GM12878 (cell line): ENCODE measurements around the gene BMI1. TPM values are rescaled to one million over a fixed set of nuclear protein-coding genes. Genes with fewer than 3 reads are reported as not detected.
A peak's percentile ranks its signal among the peaks of the same experiment; 100 is the strongest.

ENCODE experiments used
- polyA plus RNA-seq, 11 experiments: library from polyadenylated mRNA; depleted of rRNA in 4 of 11; unstranded in 6 of 11; stranded (reverse) in 5 of 11; fragments of >200 nt; fragmentation: Nextera tagmentation in 4 of 11; fragmentation: Illumina TruSeq in 1 of 11; extraction: Ambion mirVana in 4 of 11; extraction: Trizol in 1 of 11; gene quantifications; 1 replicate in 1 of 11; 2 replicates in 10 of 11; pipeline versions ENCODE4 v1.2.1 to v1.2.3, GENCODE V29; 2011 to 2016; ENCODE audit warnings: inconsistent platforms in 2 of 11, missing spikeins in 2 of 11, low read depth in 1 of 11
- small RNA-seq: library from RNA; depleted of rRNA; stranded (forward); fragments of <200 nt; gene quantifications from one replicate; pipeline ENCODE3, GENCODE V24; 2014
- total RNA-seq, 4 experiments: library from RNA; depleted of rRNA in 3 of 4; stranded (reverse); fragments of >200 nt in 3 of 4; fragmentation: Illumina TruSeq in 1 of 4; extraction: Trizol in 1 of 4; gene quantifications; 2 replicates each; pipeline versions ENCODE4 v1.2.1 to v1.2.3, GENCODE V29; 2013 to 2021

The BMI1 gene
- total and polyA plus RNA-seq, 10 of the 15 experiments (the other 5 are each of a cell fraction or from before 2014, with no cell fraction given), result 8.0 to 49.7 (median 25.8) TPM

Small RNA genes lying within 50 kb of the gene (small RNA-seq; reads per million reads assigned to genes)
- 1.5 reads per million, percentile 49 among the genes with 10 or more reads in this experiment for gene AL158211.3

Other genes with a start within 250 kb of the BMI1 start
- gene EBLN1, start 103.1 kb upstream of the BMI1 start, total RNA-seq (2014; rRNA removed), result not detected in 2 replicates
- gene EBLN1, start 103.1 kb upstream of the BMI1 start, total RNA-seq (2014; rRNA removed; fragmentation: Illumina TruSeq; extraction: Trizol), result not detected in 2 replicates
- not detected in 2 replicates for gene EBLN1, start 103.1 kb upstream of the BMI1 start, total RNA-seq (2021)
- gene EBLN1, start 103.1 kb upstream of the BMI1 start, polyA plus RNA-seq (2011; rRNA removed), result not detected in 2 replicates
- not detected in 2 replicates for gene EBLN1, start 103.1 kb upstream of the BMI1 start, polyA plus RNA-seq (2014; fragmentation: Illumina TruSeq; extraction: Trizol)
- gene EBLN1, start 103.1 kb upstream of the BMI1 start, polyA plus RNA-seq (2014; fragmentation: Nextera tagmentation; extraction: Ambion mirVana), result not detected
- gene EBLN1, start 103.1 kb upstream of the BMI1 start, polyA plus RNA-seq (2014; rRNA removed), result not detected in 2 replicates
- gene EBLN1, start 103.1 kb upstream of the BMI1 start, polyA plus RNA-seq (2016; fragmentation: Nextera tagmentation; extraction: Ambion mirVana), result not detected
- gene COMMD3, start 4.7 kb upstream of the BMI1 start, total RNA-seq (2014; rRNA removed), result 65.3 and 70.9 TPM in 2 replicates
- gene COMMD3, start 4.7 kb upstream of the BMI1 start, total RNA-seq (2014; rRNA removed; fragmentation: Illumina TruSeq; extraction: Trizol), result 64.5 and 72.3 TPM in 2 replicates
- gene COMMD3, start 4.7 kb upstream of the BMI1 start, total RNA-seq (2021), result 68.0 and 74.3 TPM in 2 replicates
- gene COMMD3, start 4.7 kb upstream of the BMI1 start, polyA plus RNA-seq (2011; rRNA removed), result 101 and 151 TPM in 2 replicates
- 68.1 and 74.9 TPM in 2 replicates for gene COMMD3, start 4.7 kb upstream of the BMI1 start, polyA plus RNA-seq (2014; fragmentation: Illumina TruSeq; extraction: Trizol)
- 100 to 1,000 TPM; 238 to 248 TPM for gene COMMD3, start 4.7 kb upstream of the BMI1 start, polyA plus RNA-seq (2014; fragmentation: Nextera tagmentation; extraction: Ambion mirVana)
- gene COMMD3, start 4.7 kb upstream of the BMI1 start, polyA plus RNA-seq (2014; rRNA removed), result 60.9 and 64.7 TPM in 2 replicates
- 100 to 1,000 TPM; 171 to 205 TPM for gene COMMD3, start 4.7 kb upstream of the BMI1 start, polyA plus RNA-seq (2016; fragmentation: Nextera tagmentation; extraction: Ambion mirVana)
- 0.27 and 0.51 TPM in 2 replicates for gene SPAG6, start 24.4 kb downstream of the BMI1 start, total RNA-seq (2014; rRNA removed)
- gene SPAG6, start 24.4 kb downstream of the BMI1 start, total RNA-seq (2014; rRNA removed; fragmentation: Illumina TruSeq; extraction: Trizol), result 0.40 and 0.60 TPM in 2 replicates
- 0.21 and 0.36 TPM in 2 replicates for gene SPAG6, start 24.4 kb downstream of the BMI1 start, total RNA-seq (2021)
- gene SPAG6, start 24.4 kb downstream of the BMI1 start, polyA plus RNA-seq (2011; rRNA removed), result 0.34 and 0.71 TPM in 2 replicates
- 0.53 and 0.95 TPM in 2 replicates for gene SPAG6, start 24.4 kb downstream of the BMI1 start, polyA plus RNA-seq (2014; fragmentation: Illumina TruSeq; extraction: Trizol)
- under 1 TPM; 0.13 to 0.26 TPM for gene SPAG6, start 24.4 kb downstream of the BMI1 start, polyA plus RNA-seq (2014; fragmentation: Nextera tagmentation; extraction: Ambion mirVana)
- gene SPAG6, start 24.4 kb downstream of the BMI1 start, polyA plus RNA-seq (2014; rRNA removed), result 0.65 and 0.99 TPM in 2 replicates
- under 1 TPM in 1 of 2 experiments, not detected in 1; 0.43 TPM for gene SPAG6, start 24.4 kb downstream of the BMI1 start, polyA plus RNA-seq (2016; fragmentation: Nextera tagmentation; extraction: Ambion mirVana)